SK-N-SH (cell line): ENCODE measurements around the gene PALLD. TPM values are rescaled to one million over a fixed set of nuclear protein-coding genes. Genes with fewer than 3 reads are reported as not detected.

ENCODE experiments used
- CTCF ChIA-PET: fragments of 300-600, 350-600 bp; formaldehyde crosslinking; extraction: SDS; loops from one replicate; lab custom pipeline; 2021; lab: Yijun Ruan, JAX
- POLR2A ChIA-PET: fragments of 350-600 bp; sonication (Branson Sonifier 250); formaldehyde crosslinking; extraction: SDS; loops from one replicate; lab custom pipeline; 2020; ENCODE audit warnings: antibody characterized with exemption, inconsistent platforms; lab: Yijun Ruan, JAX
- DNase-seq: peaks from one replicate; pipeline ENCODE4 v3.0.0; 2012
- H2AFZ ChIP-seq: fragments of 200-600 bp; sonication (generic); 2 replicates; pipeline ENCODE4 v1.8.1; 2016; ENCODE audit warnings: antibody characterized with exemption, mild to moderate bottlenecking, low read depth
- H3F3A ChIP-seq: fragments of 200-600 bp; sonication (generic); replicated peaks from 2 replicates; pipeline ENCODE3; 2016; ENCODE audit warnings: antibody characterized with exemption, mild to moderate bottlenecking; ENCODE audit not compliant: insufficient read depth
- H3K27ac ChIP-seq, 2 experiments: fragments of 200-500 bp in 1 of 2; fragments of 200-600 bp in 1 of 2; sonication (Bioruptor generic) in 1 of 2; sonication (generic), shearing (Covaris generic) in 1 of 2; 2 replicates each; pipeline versions ENCODE4 v1.5.1 to v1.6.1; 2014 to 2016; ENCODE audit warnings: low read depth in 2 of 2, inconsistent platforms in 1 of 2, low read length in 1 of 2, mild to moderate bottlenecking in 1 of 2, mixed read lengths in 1 of 2
- H3K27me3 ChIP-seq: fragments of 200-600 bp; sonication (generic), shearing (Covaris generic); 2 replicates; pipeline ENCODE4 v1.6.1; 2016; ENCODE audit warnings: mixed run types; ENCODE audit not compliant: insufficient read depth
- H3K36me3 ChIP-seq, 2 experiments: fragments of 200-500 bp in 1 of 2; fragments of 200-600 bp in 1 of 2; sonication (Bioruptor generic) in 1 of 2; sonication (generic) in 1 of 2; replicated peaks in 1 of 2; 2 replicates each; pipeline versions ENCODE3 to v1.5.1; 2014 to 2016; ENCODE audit warnings: low read length in 1 of 2, mild to moderate bottlenecking in 1 of 2; ENCODE audit not compliant: insufficient read depth in 2 of 2, control insufficient read depth in 1 of 2
- H3K4me1 ChIP-seq, 2 experiments: fragments of 200-500 bp in 1 of 2; fragments of 200-600 bp in 1 of 2; sonication (Bioruptor generic) in 1 of 2; sonication (generic), shearing (Covaris generic) in 1 of 2; 2 replicates each; pipeline versions ENCODE4 v1.5.1 to v1.6.1; 2014 to 2016; ENCODE audit warnings: low read depth in 1 of 2, low read length in 1 of 2, mixed run types in 1 of 2; ENCODE audit not compliant: insufficient read depth in 2 of 2, control insufficient read depth in 1 of 2
- H3K4me2 ChIP-seq: fragments of 200-600 bp; sonication (generic), shearing (Covaris generic); 2 replicates; pipeline ENCODE4 v1.6.1; 2017; ENCODE audit warnings: mixed run types
- H3K4me3 ChIP-seq, 2 experiments: fragments of 200-500 bp in 1 of 2; fragments of 200-600 bp in 1 of 2; sonication (Bioruptor generic) in 1 of 2; sonication (generic), shearing (Covaris generic) in 1 of 2; 2 replicates each; pipeline versions ENCODE4 v1.5.1 to v1.8.1; 2014 to 2016; ENCODE audit warnings: low read depth in 2 of 2, inconsistent platforms in 1 of 2, low read length in 1 of 2, mild to moderate bottlenecking in 1 of 2, mixed read lengths in 1 of 2, moderate library complexity in 1 of 2
- H3K79me2 ChIP-seq: fragments of 200-600 bp; sonication (generic); 2 replicates; pipeline ENCODE4 v1.8.1; 2017; ENCODE audit warnings: mild to moderate bottlenecking; ENCODE audit not compliant: insufficient read depth
- H3K9ac ChIP-seq: fragments of 200-600 bp; sonication (generic); 2 replicates; pipeline ENCODE4 v1.6.1; 2017; ENCODE audit warnings: mixed run types
- H3K9me2 ChIP-seq: fragments of 200-600 bp; sonication (generic); 2 replicates; pipeline ENCODE4 v1.6.1; 2017; ENCODE audit warnings: mixed run types
- H3K9me3 ChIP-seq: fragments of 200-600 bp; sonication (generic); 2 replicates; pipeline ENCODE4 v1.6.1; 2017; ENCODE audit warnings: mixed run types, mild to moderate bottlenecking, moderate library complexity
- H4K20me1 ChIP-seq: fragments of 200-600 bp; sonication (generic); 2 replicates; pipeline ENCODE4 v1.6.1; 2017; ENCODE audit warnings: mild to moderate bottlenecking, mixed run types; ENCODE audit not compliant: insufficient read depth
- GABPA ChIP-seq: IDR thresholded peaks from 2 replicates; pipeline ENCODE4 v1.4.0; 2012; ENCODE audit warnings: low read depth, mild to moderate bottlenecking
- GATA2 ChIP-seq: sonication (generic); formaldehyde crosslinking; IDR thresholded peaks from 2 replicates; pipeline ENCODE4 v1.5.0; 2020; ENCODE audit warnings: mild to moderate bottlenecking, missing genetic modification reagents
- JUND ChIP-seq: IDR thresholded peaks from 2 replicates; pipeline ENCODE4 v1.4.0; 2012
- MEF2A ChIP-seq: IDR thresholded peaks from 2 replicates; pipeline ENCODE4 v1.4.0; 2012; ENCODE audit warnings: low read depth, borderline replicate concordance
- MXI1 ChIP-seq: IDR thresholded peaks from 2 replicates; pipeline ENCODE4 v1.6.1; 2012; ENCODE audit warnings: mild to moderate bottlenecking, low read depth, low read length, improper control_type of control experiment
- NFIC ChIP-seq: IDR thresholded peaks from 2 replicates; pipeline ENCODE4 v1.4.0; 2012; ENCODE audit warnings: borderline replicate concordance
- RFX5 ChIP-seq: IDR thresholded peaks from 2 replicates; pipeline ENCODE4 v1.6.1; 2012; ENCODE audit warnings: mild to moderate bottlenecking, improper control_type of control experiment, low read length
- SIN3A ChIP-seq: IDR thresholded peaks from 2 replicates; pipeline ENCODE4 v1.6.1; 2012; ENCODE audit warnings: low read depth, mild to moderate bottlenecking, low read length, moderate library complexity, borderline replicate concordance
- TEAD4 ChIP-seq: IDR thresholded peaks from 2 replicates; pipeline ENCODE4 v1.4.0; 2012; ENCODE audit warnings: mild to moderate bottlenecking, borderline replicate concordance; ENCODE audit not compliant: insufficient read depth
- YY1 ChIP-seq: IDR thresholded peaks from 2 replicates; pipeline ENCODE4 v1.4.0; 2012; ENCODE audit warnings: low read depth, mild to moderate bottlenecking
- WGBS: methylation state at CpG from one replicate; pipeline ENCODE4 v1.1.6; 2017; ENCODE audit warnings: low lambda C conversion rate; 5-methylcytosine and 5-hydroxymethylcytosine counted together
- polyA plus RNA-seq, 3 experiments: library from polyadenylated mRNA; depleted of rRNA; stranded (reverse); fragments of >200 nt; gene quantifications; 2 replicates each; pipeline ENCODE4 v1.2.3, GENCODE V29; 2012
- TF ChIP-seq, protein P1 (sequence below): IDR thresholded peaks from 2 replicates; pipeline ENCODE4 v1.4.0; 2012; ENCODE audit warnings: low read depth, borderline replicate concordance
- TF ChIP-seq, protein P2 (sequence below): IDR thresholded peaks from 2 replicates; pipeline ENCODE4; 2012
- TF ChIP-seq, protein P3 (sequence below): fragments of 200-600 bp; sonication (generic); IDR thresholded peaks from 2 replicates; pipeline ENCODE4 v1.6.1; 2017; ENCODE audit warnings: antibody characterized with exemption, mild to moderate bottlenecking, moderate library complexity

Gene PALLD
- polyA plus RNA-seq, 1 of the 3 experiments (the other 2 are of a cell fraction), result 33.0 TPM

- CTCF ChIA-PET, result no interaction called here
- H4K20me1 ChIP-seq, result no peaks in the 10 kb centered on the region
- TF ChIP-seq JUND, result no peak
- TF ChIP-seq, all 33 proteins: peak for 0
- no peak overlapping the region for H3K27ac ChIP-seq
- 89% methylated on average over 11 of the region's 11 CpGs for WGBS
- no peak overlapping the region for H3K4me2 ChIP-seq
- POLR2A ChIA-PET, result no interaction called here
- H3K36me3 ChIP-seq, result no peaks in the 10 kb centered on the region
- H3K79me2 ChIP-seq, result no peaks in the 10 kb centered on the region
- no peak for DNase-seq
- no peaks in the 10 kb centered on the region for H3K9me3 ChIP-seq
- H2AFZ ChIP-seq, result no peak overlapping the region
- H3F3A ChIP-seq, result no peaks in the 10 kb centered on the region
- no peaks in the 10 kb centered on the region for H3K9me2 ChIP-seq
- H3K4me1 ChIP-seq, result no peaks in the 10 kb centered on the region
- no peak overlapping the region for H3K4me3 ChIP-seq
- no peak overlapping the region for H3K9ac ChIP-seq
- H3K27me3 ChIP-seq, result no peaks in the 10 kb centered on the region
Measured at GRCh38 chr4:168741281-168742173, 244.7 kb downstream of the PALLD start.

GRCh38 chr4:168743131-168743530, 246.3 kb downstream of the PALLD start:
- no peak overlapping the region for H2AFZ ChIP-seq
- POLR2A ChIA-PET, result no interaction called here
- no peaks in the 10 kb centered on the region for H3K27me3 ChIP-seq
- TF ChIP-seq TEAD4 (no peak), GATA2 (CRISPR knock-in tag) (no peak)
- H3K4me3 ChIP-seq, result no peak overlapping the region
- no peaks in the 10 kb centered on the region for H4K20me1 ChIP-seq
- no peak overlapping the region for H3K9ac ChIP-seq
- no peaks in the 10 kb centered on the region for H3K36me3 ChIP-seq
- H3K27ac ChIP-seq, result no peak overlapping the region
- no peaks in the 10 kb centered on the region for H3K9me3 ChIP-seq
- H3K4me2 ChIP-seq, result no peak overlapping the region
- WGBS, result 99% methylated on average over 3 of the region's 3 CpGs
- no peaks in the 10 kb centered on the region for H3K79me2 ChIP-seq
- H3F3A ChIP-seq, result no peaks in the 10 kb centered on the region
- no peaks in the 10 kb centered on the region for H3K9me2 ChIP-seq
- H3K4me1 ChIP-seq, result no peaks in the 10 kb centered on the region; a peak in 1 of 4 replicates
- DNase-seq, result no peak
- CTCF ChIA-PET, result no interaction called here

- no peaks in the 10 kb centered on the region; a peak in 1 of 4 replicates for H3K4me1 ChIP-seq
- TF ChIP-seq, protein P1, sequence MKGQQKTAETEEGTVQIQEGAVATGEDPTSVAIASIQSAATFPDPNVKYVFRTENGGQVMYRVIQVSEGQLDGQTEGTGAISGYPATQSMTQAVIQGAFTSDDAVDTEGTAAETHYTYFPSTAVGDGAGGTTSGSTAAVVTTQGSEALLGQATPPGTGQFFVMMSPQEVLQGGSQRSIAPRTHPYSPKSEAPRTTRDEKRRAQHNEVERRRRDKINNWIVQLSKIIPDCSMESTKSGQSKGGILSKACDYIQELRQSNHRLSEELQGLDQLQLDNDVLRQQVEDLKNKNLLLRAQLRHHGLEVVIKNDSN, result no peak
- no peak for TF ChIP-seq MEF2A
- TF ChIP-seq, protein P2, sequence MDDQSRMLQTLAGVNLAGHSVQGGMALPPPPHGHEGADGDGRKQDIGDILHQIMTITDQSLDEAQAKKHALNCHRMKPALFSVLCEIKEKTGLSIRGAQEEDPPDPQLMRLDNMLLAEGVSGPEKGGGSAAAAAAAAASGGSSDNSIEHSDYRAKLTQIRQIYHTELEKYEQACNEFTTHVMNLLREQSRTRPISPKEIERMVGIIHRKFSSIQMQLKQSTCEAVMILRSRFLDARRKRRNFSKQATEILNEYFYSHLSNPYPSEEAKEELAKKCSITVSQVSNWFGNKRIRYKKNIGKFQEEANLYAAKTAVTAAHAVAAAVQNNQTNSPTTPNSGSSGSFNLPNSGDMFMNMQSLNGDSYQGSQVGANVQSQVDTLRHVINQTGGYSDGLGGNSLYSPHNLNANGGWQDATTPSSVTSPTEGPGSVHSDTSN, result no peak
- TF ChIP-seq SIN3A, result no peak
- no peak for TF ChIP-seq JUND
- TF ChIP-seq MXI1, result no peak
- no peak for TF ChIP-seq RFX5
- TF ChIP-seq NFIC, result no peak
- TF ChIP-seq, protein P3, sequence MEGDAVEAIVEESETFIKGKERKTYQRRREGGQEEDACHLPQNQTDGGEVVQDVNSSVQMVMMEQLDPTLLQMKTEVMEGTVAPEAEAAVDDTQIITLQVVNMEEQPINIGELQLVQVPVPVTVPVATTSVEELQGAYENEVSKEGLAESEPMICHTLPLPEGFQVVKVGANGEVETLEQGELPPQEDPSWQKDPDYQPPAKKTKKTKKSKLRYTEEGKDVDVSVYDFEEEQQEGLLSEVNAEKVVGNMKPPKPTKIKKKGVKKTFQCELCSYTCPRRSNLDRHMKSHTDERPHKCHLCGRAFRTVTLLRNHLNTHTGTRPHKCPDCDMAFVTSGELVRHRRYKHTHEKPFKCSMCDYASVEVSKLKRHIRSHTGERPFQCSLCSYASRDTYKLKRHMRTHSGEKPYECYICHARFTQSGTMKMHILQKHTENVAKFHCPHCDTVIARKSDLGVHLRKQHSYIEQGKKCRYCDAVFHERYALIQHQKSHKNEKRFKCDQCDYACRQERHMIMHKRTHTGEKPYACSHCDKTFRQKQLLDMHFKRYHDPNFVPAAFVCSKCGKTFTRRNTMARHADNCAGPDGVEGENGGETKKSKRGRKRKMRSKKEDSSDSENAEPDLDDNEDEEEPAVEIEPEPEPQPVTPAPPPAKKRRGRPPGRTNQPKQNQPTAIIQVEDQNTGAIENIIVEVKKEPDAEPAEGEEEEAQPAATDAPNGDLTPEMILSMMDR, result no peak
- TF ChIP-seq YY1, result no peak
- TF ChIP-seq GABPA, result no peak
- TF ChIP-seq TEAD4, result no peak
- TF ChIP-seq, all 33 proteins: peak for 0
- Histone ChIP-seq H4K20me1 (no peaks in the 10 kb centered on the region), H3K27ac (no peak overlapping the region), H3F3A (no peaks in the 10 kb centered on the region), H3K9ac (no peak overlapping the region), H3K36me3 (no peaks in the 10 kb centered on the region), H3K4me2 (no peak overlapping the region), H2AFZ (no peak overlapping the region), H3K79me2 (no peaks in the 10 kb centered on the region), H3K9me3 (no peaks in the 10 kb centered on the region), H3K9me2 (no peaks in the 10 kb centered on the region), H3K27me3 (no peaks in the 10 kb centered on the region), H3K4me3 (no peak overlapping the region)
- DNase-seq, result no peak
- ChIA-PET POLR2A (no interaction called here), CTCF (no interaction called here)
- WGBS, result 87% methylated on average over 3 of the region's 3 CpGs
Measured at GRCh38 chr4:168743601-168744000, 246.7 kb downstream of the PALLD start.
